GM10847 (cell line): ENCODE measurements around the gene KIR2DL4.

Source experiments
- POLR2A ChIP-seq: IDR thresholded peaks from 2 replicates; pipeline ENCODE4 v1.6.1; 2011; ENCODE audit not compliant: insufficient read length; ENCODE audit errors: extremely low read depth

Gene KIR2DL4

DNA sequence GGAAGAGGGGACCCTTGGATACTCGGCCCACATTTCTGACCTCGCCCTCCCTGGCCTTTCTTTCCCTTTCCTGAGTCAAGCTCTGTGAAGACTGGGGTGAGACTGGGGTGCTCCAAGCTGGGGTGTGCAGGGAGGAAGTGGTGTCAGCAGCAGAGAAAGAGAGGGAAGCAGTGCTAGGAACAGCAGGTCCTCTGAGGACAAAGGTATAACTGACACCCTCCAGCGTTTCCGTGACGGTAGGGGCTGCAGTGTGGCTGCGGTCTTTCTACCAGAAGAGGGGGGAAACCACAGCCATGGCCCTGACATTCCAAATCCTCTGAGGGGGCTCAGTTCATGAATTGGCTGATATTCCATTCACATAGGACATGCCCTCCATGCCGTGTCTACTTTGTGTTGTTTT is 47.9 kb downstream of the KIR2DL4 start:
- no peak for TF ChIP-seq POLR2A
